ENCODE measurements around the gene CUL7.
"Not testable (repeated sequence)": the region's sequence is repeated elsewhere in the genome, so short reads cannot be mapped to it uniquely, and the experiment has no call there.

CUL7 gene

DNA sequence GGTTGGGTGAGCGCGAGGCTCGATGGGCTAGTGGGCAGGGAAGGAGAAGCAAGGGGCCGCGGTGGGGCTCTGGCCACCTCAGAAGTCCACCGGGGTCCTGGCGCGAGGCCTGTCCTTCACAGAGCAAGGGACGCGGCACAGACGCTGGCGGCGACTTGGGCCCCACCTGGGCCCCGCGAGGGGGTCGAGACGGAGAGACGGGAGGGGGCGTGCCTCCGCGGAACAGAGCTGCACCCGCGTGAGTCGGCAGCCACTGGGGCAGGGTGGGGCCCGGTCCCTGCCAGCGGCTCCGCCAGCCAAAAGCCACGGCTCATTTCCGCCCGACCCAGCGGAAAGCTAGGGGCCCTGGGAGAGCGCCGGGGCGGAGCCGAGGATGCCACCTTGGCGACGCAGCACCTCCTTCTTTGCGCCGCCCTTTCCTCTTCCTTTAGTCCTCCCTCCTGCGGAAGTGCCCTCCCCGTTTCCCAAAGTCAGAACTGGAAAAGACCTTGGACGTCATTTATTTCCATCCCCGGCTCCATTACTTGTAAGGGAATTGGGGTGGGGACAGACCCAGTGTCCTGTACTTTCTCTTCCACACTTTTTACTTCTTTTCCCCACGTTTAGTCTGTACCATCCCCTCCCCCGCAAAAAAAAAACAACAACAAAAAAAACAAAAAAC is at the start of gene CUL7:
Gene CUL7 (minus strand): TSS at position 307 of the 661 bp plus-strand sequence. CDS start 1,063 bp downstream, outside the sequence.
- peak; percentile 86 for DNase-seq (ENCODE audit: low read depth)

DNA sequence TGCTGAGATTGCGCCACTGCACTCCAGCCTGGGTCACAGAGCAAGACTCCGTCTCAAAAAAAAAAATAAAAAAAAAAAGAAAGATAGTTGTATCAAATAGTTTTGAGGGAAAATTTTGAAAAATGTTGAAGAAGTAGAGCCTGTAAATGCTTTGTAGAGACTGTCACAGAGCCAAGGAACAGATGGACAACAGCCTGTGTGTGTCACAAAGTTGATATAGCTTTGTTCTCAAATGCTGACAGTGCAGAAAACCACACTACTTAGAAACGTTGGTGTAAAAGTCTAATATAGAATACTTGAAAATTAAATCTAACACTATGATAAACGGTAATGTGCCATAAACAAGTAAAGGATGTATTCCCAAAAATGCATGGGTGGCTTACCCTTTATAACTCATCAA is 47.8 kb upstream of the CUL7 start:
- DNase-seq (ENCODE audit: low read depth) = no peak

DNA sequence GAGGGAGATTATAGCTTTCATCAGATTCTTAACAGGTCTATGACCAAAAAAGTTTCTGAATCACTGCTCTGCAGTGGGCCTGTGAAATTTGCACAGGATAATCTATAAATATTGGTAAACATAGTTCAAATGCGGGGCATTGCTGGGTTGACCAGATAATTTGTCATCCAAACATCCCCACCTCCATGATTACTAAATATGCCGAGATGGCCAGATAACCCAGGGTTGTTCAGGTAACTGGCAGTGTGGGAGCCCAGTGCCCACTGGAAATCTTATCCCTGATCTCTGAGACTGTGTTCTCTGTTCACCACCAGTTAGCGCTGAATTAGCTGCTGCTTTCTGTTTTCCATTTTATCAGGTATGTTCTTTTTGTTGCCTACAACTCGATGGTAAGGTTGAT is 43.9 kb upstream of the CUL7 start:
- DNase-seq (ENCODE audit: low read depth) = no peak

DNA sequence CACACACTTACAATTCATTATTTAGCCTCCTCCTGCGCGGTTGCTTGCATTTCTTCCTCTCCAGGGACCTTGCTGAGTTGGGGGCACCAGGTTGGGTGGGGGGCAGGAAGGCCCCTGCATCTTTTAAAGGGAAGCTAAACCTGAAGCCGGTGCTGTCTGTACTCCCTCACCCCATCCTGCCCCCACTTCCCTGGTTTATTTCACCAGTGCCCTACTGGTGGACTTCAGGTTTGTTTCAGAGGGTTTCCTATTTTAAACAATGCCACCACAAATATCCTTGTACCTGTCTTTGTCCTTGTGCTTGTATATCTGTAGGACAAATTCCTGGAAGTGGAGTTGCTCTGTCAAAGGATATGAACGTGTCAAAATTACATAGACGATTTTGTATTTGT is 43.4 kb upstream of the CUL7 start:
- DNase-seq (ENCODE audit: low read depth) = no peak

DNA sequence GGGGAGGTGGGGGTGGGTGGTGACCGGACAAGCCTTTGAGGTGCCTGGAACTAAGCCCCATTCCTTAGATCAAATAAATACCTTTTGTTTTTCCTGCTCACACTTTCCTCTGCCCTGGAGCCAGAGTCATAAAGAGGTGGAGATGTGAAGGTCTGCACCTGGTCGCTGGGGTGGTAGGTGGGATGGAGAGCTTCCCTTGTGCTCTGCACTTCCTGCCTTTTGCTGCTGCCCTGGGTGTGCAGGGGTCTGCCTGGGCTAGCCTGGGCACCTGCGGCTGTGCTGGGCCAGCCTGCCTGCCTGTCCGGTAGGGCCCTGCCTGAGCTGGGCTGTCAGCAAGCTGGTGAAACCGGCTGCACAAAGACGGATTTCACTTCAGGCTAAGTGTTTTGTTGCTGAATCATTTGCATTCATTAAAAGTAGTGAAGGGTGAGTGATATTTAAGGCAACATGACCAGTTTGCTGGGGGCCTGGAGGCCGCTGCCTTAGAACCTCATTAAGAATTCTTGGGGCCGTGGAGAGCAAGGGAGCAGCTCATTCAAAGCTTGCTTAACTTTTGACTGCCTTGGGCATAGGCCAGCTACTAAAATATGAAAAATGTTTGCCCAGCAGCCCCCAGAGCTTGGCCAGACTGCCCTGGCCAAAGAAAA is 42.9 kb upstream of the CUL7 start:
- DNase-seq (ENCODE audit: low read depth) = no peak

DNA sequence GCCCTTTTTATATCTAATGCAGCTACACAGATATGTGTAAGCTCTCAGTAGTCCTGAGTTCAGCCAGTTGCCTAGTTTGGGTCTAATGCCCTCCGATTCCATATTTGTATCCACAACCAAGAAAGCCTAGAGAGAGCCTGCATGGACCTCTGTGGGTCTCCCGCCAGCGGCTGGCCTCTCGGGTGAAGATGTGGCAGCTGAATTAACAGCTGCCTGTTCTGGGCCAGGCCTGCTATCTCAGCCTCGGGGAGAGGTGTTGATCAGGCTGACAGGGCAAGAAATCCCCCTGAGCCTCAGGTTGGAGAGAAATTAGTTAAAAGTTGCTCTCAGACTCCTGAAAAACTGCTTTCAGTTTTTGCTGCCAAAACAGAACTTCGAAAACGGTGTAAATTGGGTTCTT is 42.3 kb upstream of the CUL7 start:
- DNase-seq (ENCODE audit: low read depth) = no peak

DNA sequence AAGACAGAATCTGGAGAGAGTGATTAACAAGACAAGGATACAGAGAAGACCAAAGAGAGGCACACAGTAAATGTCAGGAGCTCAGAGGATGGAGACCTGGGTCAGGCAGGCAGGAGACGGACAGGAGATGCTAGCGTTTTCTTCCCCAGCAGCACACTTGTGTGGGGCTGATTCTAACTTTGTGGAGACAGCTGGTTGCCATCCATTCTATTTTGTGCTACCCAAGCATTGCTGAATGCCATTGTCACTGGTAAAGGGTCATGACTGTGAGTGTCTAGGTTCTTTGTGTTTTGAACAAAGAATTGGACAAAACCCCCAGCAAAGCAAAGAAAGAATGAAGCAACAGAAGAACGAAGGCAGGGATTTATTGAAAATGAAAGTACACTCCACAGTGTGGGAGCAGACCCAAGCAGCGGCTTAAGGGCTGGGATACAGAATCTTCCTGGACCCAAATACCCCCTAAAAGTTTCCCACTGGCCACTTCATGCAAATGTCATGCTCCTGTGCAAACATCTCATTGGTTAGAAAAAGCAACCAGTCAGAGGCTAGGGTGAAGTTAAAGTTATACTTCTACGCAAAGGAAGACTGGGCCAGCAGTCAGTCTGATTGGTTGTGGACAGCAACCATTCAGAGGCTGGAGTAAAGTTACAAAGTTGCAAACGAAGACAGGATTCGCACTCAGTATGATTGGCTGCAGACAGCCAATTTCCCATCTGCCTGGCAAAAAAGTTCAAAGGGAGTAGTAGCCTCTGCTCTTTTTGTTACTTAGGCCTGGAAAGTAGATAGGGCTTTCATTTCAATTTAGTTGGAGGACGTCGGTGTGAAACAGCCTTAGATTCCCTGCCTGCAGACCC is 40.0 kb upstream of the CUL7 start:
- DNase-seq (ENCODE audit: low read depth) = no peak

DNA sequence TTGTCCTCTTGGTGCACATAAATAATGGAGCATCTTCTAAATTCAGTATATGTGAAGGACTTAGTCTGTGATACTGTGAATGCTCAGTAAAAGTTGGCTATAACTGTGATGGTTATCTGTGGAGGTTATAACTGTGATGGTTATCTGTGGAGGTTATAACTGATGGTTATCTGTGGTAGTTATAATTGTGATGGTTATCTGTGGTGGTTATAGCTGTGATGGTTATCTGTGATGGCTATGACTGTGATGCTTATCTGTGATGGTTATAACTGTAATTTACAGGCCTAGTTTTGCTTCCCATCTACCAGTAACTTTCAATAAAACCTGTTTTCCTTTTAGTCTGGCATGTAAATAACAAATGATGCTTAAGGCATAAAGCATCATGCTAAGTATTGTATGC is 39.0 kb upstream of the CUL7 start:
- DNase-seq (ENCODE audit: low read depth) = no peak

DNA sequence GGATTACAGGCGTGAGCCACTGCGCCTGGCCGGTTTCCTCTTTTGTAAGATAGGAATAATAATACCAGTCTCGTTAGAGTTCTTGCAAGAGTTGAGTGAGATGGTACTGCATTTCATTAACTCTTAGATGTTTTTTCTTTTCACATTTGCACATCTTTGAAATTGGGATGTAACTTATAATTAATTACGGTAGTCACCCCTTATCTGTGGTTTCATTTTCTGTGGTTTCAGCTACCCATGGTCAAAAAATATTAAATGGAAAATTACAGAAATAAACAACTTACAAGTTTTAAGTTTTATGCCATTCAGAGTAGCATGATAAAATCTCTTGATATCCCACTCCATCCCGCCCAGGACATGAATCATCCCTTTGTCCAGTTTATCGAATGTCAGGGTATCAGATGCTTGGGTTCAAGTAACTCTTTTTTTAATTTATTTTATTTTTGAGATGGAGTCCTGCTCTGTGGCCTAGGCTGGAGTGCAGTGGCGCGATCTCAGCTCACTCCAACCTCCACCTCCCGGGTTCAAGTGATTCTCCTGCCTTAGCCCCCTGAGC is 37.9 kb upstream of the CUL7 start:
- DNase-seq (ENCODE audit: low read depth) = no peak

DNA sequence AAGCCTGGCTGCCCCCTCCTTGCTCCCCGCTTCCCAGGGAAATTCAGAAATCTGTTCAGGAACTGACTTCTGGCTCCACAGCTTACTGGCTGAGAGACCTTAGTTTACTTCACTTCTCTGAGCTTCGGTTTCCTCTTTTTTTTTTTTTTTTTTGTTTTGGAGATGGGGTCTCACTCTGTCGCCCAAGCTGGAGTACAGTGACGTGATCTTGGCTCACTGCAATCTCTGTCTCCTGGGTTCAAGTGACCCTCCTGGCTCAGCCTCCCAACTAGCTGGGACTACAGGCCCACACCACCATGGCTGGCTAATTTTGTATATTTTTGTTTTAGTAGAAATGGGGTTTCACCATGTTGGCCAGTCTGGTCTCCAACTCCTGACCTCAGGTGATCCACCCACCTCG is 37.4 kb upstream of the CUL7 start:
- no peak for DNase-seq (ENCODE audit: low read depth)

DNA sequence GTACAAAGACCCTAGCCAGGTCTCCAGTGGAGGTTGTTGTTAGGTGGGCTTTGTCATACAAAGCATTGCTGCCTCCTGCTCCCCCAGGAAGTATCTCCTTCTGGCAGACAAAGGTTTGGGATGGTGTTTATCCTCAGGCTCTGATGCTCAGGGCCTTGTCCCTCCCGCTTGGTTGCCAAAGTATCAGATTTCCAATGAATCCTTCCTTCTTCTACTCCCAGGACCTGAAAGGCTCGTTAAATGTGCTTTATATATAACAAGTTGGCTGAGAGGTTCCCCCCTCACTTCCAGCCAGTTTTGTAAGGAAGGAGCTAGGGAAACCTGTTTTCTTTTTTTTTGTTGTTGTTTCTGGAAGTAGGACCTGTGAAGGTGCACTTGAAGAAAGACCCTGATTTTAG is 36.9 kb upstream of the CUL7 start:
- no peak for DNase-seq (ENCODE audit: low read depth)

DNA sequence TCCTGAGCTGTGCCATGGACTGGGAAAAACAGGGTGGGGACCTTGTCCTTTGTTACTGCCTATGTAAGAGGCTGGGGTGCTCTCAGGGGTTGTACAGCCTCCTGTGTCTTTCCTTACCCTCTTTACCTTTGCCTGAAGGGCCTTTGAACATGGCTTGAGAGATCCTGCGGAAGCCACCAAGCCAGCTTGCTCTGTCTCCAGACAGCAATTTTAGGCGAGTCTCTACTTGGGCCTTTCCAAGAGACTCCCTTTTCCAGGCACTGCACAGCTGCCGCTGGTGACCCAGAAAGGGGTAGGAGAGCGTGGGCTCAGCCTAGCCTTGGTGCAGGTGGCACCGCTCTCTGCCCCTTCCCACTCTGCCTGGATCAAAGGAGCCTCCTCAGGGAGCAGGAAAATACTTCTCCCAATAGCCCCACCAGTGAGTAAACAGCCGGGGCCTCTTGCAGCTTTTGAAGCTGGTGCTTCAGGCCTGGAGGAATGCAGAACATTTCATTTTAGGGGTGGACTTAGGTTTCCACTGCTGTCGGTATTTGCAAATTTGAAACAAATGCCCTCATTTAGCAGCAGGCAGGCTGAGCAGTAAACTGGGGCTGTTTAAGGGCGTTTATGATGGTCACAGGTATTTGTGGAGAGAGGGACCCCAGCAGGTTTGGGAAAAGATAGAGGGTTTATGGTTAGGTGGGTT is 36.4 kb upstream of the CUL7 start:
- no peak for DNase-seq (ENCODE audit: low read depth)

DNA sequence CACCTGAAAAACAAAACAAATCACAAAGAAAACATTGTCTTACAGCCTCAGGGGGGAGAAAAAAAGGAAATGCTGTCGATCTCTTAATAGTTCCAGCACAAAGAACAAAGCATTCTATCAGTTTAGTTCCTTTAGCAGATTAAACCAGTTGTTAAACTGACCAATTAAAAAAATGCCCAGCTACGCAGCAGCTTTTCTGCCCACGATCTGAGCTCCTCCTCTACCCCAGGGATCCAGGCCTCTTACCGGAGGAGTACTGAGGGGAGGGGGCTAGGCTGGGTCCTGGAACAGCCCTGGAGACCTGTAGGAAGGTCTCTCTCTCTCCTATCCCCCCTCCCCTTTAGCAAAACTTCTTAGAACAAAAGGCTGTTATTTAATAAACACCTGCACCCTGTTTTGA is 35.8 kb upstream of the CUL7 start:
- DNase-seq (ENCODE audit: low read depth) = no peak

DNA sequence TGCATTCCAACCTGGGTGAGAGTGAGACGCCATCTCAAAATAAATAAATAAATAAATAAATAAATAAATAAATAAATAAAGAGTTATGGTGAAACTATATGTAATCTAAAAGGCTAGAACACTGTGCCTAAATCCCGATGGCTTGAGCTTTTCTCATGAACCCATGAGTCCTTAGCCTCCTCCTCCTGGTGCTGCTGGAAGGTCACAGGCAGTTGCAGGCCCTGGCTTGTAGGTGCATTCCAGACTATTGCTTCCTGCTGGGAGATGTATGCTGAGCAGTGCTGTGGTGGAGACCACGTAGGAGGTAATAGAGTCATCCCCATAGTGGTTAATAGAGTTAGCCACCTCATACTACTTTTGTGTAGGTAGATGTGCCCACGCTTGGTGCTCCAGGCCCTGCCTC is 35.0 kb upstream of the CUL7 start:
- DNase-seq (ENCODE audit: low read depth) = no peak

DNA sequence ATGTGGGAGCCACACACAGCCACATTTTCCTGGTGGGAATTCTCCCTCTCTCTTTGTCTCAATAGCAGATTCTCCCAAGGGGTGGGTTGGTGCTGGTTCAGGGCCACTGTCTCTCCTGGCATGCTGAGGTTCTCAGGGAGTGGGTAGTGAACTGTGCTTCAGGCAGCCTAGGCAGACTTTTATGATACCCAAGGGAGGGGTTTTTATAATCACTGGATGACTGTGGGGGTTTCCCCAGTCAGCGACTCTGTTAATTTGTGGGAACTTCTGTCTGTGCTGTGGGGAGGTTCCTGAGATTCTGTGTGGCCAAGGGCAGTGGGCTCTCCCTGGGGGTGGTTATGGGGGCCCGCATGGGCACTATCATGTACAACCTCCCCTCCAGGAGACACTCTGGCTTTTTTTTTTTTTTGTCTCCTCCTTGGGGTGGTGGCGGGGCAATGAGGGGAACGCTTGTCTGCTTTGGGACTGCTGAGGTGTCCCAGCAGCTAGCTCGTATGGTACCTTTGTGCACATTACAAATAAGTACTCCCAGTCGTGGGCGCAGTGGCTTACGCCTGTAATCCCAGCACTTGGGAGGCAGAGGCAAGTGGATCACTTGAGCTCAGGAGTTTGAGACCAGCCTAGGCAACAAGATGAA is 32.5 kb upstream of the CUL7 start:
- no peak for DNase-seq (ENCODE audit: low read depth)

DNA sequence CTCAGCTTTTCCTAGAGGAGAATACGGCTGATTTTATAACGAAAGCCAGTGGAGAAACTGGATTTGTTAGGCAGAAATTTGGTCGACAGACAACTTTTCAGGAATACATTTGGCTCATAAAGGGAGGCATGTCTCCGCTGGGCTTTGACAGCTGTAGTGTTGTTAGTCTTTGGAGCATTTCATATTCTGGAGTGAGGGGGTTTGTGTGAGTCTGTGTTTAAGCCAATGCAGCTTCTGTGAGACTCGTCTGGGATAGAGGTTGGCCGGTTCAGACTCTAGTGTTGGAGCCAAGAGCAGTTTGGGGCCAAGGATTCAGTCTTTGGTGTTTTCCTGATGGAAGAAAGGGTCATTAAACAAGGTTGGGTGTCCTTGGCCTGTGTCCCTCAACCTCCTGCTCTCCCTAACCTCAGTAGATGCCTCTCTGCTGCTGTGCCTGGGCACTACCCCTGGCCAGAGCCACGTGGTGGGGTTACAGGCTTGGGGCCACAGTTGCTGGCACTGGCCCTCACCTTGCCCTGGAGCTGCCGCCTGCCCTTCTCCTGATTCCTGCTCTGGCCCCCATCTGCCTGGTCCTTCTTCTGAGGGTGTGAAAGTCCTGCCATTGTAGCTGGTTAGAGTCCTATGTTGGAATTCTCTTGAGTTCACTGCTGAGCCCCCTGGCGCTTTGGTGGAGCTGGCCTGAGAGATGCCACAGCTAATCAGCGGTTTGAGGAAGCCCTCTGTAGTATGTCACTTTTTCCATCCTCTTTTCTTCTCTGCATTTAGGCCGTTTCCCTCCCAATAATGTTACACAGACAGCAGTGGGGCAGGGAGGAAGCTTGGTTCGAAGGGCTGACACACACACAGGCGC is 29.4 kb upstream of the CUL7 start:
- DNase-seq (ENCODE audit: low read depth) = no peak

DNA sequence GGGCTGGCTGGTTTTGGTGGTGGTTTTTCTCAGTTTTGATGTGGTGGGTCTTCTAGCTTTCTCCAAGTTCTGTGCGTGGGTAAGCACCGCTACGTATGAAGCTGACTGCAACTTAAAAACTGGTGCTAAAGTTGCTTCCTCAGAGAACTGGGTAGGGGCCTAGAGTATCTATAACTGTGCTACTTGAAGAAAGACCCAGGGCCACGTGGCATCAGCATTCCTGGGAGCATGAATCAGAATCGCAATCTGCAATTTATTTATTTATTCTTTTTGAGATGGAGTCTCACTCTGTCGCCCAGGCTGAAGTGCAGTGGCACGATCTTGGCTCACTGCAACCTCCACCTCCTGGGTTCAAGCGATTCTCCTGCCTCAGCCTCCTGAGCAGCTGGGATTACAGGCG is 28.3 kb upstream of the CUL7 start:
- not testable (repeated sequence) for DNase-seq (ENCODE audit: low read depth)

DNA sequence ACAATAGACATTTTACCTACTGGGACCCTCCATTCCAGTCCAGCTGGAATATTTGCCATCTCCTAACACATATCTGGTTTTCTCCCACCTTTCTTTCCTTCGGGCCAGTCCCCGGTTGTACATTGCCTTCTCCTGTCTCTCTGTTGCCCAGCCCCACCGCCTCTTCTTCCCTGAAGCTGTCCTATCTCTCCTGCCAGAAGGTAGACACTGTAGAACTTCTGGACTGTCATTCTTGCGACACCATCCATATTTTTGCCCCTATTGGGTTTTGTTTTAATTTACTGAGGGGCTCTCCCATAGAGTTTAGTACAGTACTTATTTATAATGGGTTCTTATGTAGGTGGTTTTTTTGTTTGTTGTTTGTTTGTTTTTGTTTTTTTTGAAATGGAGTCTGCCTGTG is 27.4 kb upstream of the CUL7 start:
- DNase-seq (ENCODE audit: low read depth) = no peak

DNA sequence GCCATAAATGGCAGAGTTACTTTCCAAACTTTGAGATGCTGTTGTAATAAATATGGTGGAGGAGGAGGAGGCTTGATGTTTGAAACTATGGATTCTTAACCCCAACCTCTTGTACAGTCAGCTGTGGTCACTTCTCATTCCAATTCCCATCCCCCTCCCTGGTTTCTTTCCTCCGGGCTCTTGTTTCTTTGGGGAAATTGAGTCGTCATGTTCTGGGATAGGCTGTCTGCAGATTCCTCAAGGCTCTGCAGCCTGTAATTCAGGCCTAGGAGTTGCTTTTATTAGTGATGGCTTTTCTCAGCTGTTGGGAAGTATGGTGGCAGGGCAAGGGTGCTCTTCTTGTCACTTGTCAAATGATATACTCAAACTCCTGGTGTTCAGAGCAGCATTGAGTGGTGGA is 25.0 kb upstream of the CUL7 start:
- DNase-seq (ENCODE audit: low read depth) = no peak

DNA sequence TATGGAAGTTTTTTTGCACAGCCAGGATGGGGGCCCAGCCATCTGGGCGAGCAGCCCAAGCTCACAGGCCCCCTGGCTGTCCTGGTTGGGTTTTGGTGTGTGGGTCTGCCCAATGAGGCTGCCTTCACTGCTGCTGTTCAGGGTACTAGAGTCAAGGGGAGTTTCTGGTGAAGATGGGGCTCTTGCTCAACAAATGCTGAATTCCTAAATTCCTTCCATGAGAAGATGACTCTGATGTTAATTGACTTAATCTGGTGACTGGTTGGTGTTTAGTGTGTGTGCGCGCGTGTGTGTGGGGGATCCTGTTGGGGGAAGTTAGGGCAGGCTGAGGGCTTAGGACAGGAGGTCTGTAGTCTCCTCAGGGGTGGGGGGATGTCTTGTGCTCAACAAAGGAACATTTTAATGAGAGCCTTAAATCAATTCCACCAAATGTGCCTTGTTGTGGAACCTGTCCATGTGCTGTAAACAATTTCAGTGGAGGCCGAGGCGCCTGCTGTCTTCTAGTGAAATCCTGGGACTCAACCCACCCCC is 24.4 kb upstream of the CUL7 start:
- no peak for DNase-seq (ENCODE audit: low read depth)
